Fibroblast of skin of abdomen (primary cell): ENCODE data around the gene APOL5.

Source experiments
- DNase-seq: peaks from one replicate; pipeline ENCODE4 v3.0.0-alpha.2; 2013

APOL5 gene

GRCh38 chr22:35743326-35743860 is 25.7 kb downstream of the APOL5 start:
- peak; percentile 47 for DNase-seq

DNA sequence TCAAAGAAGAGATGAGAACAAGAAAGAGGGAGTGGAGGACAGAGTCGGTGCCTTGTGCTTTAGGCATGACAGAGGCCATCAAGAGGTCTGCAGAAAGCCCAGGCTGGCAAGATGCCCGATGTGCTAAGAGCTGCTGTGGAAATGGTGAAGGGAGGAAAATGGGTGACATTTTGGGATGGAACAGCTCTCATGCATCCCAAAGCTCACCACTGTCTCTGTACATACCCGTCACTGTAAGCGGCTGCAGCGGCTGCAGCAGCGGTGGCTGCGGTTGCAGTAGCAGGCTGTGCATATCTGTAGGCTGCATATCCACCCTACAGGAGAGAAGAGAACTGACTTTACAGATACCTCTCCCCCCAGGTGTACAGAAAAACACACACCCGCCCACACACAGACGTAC is 28.6 kb downstream of the APOL5 start:
- no peak for DNase-seq

DNA sequence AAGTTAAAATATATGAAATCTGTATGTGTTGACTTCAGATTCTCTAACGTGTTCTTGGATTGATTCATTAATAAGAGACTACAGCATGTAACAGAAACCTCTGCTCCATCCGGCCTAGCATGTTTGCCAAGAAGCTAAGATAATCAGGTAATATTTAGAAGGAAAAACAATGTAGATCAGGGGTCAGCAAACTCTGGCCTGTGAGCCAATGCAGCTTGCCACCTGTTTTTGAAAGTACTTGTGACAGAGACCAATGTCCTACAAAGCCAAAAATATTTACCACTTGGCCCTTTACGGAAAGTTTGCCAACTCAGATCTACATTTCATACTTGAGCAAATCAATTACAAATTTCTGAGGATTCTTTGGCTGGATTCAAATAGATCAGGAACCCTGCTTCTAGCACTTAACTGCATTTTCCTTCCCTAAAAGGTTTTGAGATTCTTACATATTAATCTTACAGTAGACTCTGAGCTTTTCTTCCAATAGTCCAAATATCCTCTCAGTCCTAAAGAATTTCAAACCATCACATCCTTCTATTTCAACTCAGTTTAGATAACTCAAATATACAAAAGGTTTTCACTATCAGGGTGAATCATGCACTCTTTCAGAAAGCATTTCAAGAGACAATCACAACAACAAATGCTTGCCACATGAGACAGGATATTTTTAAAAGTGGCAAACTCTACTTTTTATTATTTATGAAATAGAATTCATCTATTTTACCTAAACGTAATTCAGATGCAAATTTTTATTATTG is 29.5 kb downstream of the APOL5 start:
- DNase-seq: no peak

DNA sequence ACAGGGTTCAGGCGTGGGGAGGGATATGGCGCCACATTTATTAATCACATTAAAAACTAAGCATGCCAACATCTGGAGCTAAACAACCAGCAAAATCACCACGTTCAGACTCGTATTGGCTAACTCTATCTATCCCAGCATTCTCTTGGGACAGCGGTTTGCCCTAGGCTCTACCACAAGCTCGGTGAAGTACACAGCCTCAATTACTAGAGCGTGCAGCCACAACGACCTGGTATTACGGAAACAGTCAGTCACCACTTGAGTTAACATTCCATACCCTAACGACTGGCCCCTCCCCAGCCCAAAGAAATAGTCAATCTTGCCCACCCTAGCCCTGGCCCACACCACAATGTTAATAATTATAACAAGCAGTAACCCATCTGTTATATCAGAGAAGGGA is 32.1 kb downstream of the APOL5 start:
- DNase-seq: peak; percentile 40

- DNase-seq: no peak
Observed at GRCh38 chr22:35752006-35752862, 34.6 kb downstream of the APOL5 start.

- peak; percentile 21 for DNase-seq
Observed at GRCh38 chr22:35752863-35753189, 35.2 kb downstream of the APOL5 start.

- DNase-seq: no peak
Observed at GRCh38 chr22:35754761-35755160, 37.1 kb downstream of the APOL5 start.

- DNase-seq: no peak
Observed at GRCh38 chr22:35756722-35757121, 39.0 kb downstream of the APOL5 start.

DNA sequence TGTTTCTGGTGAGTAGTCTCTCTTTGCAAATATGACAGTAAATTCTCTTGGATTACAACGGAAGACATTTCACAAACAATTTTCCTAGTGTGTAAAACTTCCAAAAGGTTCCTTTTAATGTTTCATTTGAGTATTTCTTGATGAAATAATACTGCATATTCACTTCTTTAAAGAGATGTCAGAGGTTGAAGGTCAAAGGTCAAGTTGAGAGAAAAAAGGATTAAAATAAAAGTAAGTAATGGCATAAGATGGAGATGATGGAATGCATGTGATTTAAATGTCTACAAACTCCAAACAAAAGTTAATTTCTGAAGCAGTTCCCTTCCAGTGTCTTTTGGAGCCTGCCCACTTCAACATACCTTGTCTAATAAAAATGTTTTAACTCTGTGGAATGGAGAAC is 40.7 kb downstream of the APOL5 start:
- no peak for DNase-seq

DNA sequence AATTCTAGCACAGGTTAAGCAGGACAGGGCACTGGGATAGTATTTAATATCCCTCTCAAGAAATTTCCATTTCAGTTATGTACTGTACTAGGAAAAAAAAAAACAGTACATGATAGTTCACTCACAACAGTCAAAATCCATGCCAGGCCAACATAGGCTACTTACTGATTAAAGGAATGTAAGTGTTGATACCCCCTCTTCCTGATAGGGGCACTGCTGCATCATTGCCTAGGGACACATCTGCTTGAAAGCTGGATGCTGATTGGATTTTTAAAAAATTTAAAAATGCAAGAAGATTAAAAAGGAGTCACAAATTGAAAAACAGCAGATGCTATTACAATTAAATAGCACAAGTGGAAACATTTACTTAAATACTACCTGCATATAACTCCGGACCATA is 43.4 kb downstream of the APOL5 start:
- no peak for DNase-seq

- peak; percentile 35 for DNase-seq
Observed at GRCh38 chr22:35766654-35767580, 49.2 kb downstream of the APOL5 start.

DNA sequence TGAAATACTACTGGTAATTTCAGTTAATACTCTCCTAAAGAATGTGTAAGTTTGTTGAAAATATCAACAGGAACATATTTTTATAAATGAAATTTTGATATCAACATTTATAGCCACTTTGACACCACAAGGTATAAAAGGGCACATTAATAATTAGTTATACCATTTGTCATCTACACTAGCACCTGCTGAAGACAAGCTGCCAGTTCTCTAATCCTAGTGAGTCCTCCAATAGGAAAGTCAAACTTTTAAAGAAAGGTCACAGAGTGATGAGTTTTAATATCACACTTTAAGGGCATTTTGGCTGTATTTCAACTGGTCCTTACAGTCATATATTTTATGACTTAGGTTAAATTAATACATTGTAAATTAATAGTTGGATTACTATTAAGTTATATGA is 52.3 kb downstream of the APOL5 start:
- no peak for DNase-seq

- DNase-seq: no peak
Observed at GRCh38 chr22:35775339-35775738, 57.7 kb downstream of the APOL5 start.

DNA sequence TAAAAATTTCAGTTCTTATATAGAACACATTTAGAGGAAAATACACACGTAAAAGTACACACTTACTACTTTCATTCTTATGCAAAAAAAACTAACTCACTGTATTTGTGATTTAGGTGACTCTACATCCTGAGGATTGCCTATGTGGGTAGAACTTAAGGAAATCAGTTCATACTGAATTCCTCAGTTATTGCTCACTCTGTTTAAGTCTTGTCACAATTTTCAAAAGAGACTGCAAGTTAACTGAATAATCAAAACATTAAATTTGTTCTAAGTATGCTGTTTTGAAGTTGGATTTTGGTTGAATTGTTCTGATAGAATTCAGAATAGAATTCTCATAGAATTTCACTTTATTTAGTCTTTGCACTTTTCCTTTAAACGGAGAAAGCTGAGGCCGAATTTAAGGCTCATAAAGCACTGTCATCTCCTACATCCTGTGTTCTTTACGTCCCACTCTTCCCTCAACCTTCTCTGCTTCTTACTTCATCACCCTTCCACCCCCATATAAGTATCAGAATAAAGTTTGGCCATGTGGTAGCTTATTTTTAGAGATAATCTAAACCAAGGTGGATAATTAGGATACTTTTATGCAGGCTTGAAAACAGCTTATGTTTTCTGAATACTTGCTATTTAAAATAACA is 59.8 kb downstream of the APOL5 start:
- peak; percentile 80 for DNase-seq
